ENCODE measurements around the gene ANAPC7.

Gene ANAPC7

DNA sequence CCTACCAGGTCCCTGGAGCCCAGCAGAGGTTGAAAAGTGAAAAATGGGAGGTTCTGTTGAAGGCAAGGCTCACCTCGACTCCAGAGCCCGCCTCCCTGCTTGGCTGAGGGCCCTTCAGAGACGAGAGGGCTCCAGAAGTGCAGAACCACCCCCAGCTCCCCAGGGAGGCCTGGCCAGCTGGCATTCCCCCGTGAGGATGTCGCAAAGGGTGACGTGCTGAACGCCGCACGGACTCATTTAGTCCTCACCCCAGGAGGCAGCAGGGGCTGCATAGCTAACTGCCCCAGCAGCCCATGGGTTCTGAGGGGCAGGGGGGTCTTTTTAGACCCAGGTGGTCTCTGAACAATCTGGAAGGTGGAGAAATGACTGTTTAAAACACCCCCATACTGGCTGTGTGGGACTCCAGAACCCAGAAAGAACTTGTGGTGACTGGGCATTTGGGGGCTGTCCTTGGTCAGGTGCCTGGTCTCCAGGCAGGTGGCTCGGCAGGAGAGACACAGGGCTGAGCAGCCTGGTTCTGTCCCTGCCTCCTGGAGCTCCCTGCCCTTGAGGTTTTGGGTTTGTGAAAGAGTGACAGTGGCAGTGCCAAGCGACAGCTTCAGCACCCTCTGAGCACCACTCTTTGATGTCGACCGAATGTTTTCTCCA is 32.0 kb downstream of the ANAPC7 start:
- TF ChIP-seq, protein P1, sequence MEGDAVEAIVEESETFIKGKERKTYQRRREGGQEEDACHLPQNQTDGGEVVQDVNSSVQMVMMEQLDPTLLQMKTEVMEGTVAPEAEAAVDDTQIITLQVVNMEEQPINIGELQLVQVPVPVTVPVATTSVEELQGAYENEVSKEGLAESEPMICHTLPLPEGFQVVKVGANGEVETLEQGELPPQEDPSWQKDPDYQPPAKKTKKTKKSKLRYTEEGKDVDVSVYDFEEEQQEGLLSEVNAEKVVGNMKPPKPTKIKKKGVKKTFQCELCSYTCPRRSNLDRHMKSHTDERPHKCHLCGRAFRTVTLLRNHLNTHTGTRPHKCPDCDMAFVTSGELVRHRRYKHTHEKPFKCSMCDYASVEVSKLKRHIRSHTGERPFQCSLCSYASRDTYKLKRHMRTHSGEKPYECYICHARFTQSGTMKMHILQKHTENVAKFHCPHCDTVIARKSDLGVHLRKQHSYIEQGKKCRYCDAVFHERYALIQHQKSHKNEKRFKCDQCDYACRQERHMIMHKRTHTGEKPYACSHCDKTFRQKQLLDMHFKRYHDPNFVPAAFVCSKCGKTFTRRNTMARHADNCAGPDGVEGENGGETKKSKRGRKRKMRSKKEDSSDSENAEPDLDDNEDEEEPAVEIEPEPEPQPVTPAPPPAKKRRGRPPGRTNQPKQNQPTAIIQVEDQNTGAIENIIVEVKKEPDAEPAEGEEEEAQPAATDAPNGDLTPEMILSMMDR (IDR thresholded peaks at IDR 0.05; ENCODE audit: low read depth, low read length): no peak
- no peak for DNase-seq (ENCODE audit: extremely low read depth, low read depth)

GRCh38 chr12:110370732-110371231 is 32.7 kb downstream of the ANAPC7 start:
- no peak for DNase-seq (ENCODE audit: extremely low read depth, low read depth)
- TF ChIP-seq, protein P1 (IDR thresholded peaks at IDR 0.05; ENCODE audit: low read depth, low read length): no peak

DNA sequence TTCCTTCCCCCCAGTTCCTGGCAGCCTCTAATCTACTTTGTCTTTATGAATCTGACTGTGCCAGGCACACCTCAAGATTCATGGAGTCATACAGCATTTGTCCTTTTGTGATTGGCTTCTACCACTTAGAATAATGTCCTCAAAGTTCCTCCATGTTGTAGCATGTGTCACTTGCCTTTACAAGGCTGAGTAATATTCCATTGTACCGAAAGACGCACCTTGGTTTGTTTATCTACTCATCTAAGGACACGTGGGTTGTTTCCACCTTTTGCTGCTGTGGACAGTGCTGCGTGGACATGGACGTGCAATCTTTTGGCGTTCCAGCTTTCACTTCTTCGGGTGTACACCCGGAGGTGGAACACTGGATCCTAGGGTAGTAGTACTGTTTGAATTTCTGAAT is 33.5 kb downstream of the ANAPC7 start:
- DNase-seq (ENCODE audit: extremely low read depth, low read depth): no peak
- TF ChIP-seq, protein P1 (IDR thresholded peaks at IDR 0.05; ENCODE audit: low read depth, low read length): no peak

- DNase-seq (ENCODE audit: extremely low read depth, low read depth): no peak
- TF ChIP-seq, protein P1 (IDR thresholded peaks at IDR 0.05; ENCODE audit: low read depth, low read length): no peak
Observed at GRCh38 chr12:110367181-110367864, 36.2 kb downstream of the ANAPC7 start.

GRCh38 chr12:110366321-110367142 is 37.0 kb downstream of the ANAPC7 start:
- DNase-seq (ENCODE audit: extremely low read depth, low read depth): no peak
- TF ChIP-seq, protein P1 (IDR thresholded peaks at IDR 0.05; ENCODE audit: low read depth, low read length): no peak

- no peak for DNase-seq (ENCODE audit: extremely low read depth, low read depth)
- TF ChIP-seq, protein P1 (IDR thresholded peaks at IDR 0.05; ENCODE audit: low read depth, low read length): no peak
Observed at GRCh38 chr12:110365489-110366320, 37.8 kb downstream of the ANAPC7 start.

Data from AG09319 (cell line).